ENCODE measurements around the gene HOXC11. TPM values are rescaled to one million over a fixed set of nuclear protein-coding genes. Genes with fewer than 3 reads are reported as not detected.

The HOXC11 gene
- total RNA-seq, 1 donor from 2014 or later, result 1.7 TPM

DNA sequence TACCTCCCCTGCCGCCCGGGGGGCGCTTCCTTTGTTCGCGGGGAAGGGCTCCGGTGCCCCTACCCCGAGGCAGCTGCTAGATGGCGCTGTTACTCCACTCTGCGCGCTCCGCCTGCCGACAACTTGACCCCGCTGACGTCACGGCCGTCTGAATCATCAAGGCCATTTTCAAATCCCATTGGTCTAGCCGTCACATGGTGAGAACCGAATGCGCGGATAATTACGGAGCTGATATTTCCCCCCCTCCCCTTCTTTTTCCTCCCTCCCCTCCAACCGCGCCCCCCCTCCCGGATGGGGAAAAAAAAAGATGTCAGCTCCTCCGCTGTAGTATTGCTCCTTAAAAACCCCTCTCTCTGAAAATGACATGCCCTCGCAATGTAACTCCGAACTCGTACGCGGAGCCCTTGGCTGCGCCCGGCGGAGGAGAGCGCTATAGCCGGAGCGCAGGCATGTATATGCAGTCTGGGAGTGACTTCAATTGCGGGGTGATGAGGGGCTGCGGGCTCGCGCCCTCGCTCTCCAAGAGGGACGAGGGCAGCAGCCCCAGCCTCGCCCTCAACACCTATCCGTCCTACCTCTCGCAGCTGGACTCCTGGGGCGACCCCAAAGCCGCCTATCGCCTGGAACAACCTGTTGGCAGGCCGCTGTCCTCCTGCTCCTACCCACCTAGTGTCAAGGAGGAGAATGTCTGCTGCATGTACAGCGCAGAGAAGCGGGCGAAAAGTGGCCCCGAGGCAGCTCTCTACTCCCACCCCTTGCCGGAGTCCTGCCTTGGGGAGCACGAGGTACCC is 12.2 kb downstream of the HOXC11 start, which contains the start of gene HOXC10:
TSS of gene HOXC10 (plus strand) at position 246 of the 791 bp plus-strand sequence. CDS start at position 360, 114 bp downstream.
- peak; percentile 95 for DNase-seq (ENCODE audit: low read depth)

DNA sequence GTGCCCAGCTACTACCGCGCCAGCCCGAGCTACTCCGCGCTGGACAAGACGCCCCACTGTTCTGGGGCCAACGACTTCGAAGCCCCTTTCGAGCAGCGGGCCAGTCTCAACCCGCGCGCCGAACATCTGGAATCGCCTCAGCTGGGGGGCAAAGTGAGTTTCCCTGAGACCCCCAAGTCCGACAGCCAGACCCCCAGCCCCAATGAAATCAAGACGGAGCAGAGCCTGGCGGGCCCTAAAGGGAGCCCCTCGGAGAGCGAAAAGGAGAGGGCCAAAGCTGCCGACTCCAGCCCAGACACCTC is 12.7 kb downstream of the HOXC11 start:
- DNase-seq (ENCODE audit: low read depth), result no peak

DNA sequence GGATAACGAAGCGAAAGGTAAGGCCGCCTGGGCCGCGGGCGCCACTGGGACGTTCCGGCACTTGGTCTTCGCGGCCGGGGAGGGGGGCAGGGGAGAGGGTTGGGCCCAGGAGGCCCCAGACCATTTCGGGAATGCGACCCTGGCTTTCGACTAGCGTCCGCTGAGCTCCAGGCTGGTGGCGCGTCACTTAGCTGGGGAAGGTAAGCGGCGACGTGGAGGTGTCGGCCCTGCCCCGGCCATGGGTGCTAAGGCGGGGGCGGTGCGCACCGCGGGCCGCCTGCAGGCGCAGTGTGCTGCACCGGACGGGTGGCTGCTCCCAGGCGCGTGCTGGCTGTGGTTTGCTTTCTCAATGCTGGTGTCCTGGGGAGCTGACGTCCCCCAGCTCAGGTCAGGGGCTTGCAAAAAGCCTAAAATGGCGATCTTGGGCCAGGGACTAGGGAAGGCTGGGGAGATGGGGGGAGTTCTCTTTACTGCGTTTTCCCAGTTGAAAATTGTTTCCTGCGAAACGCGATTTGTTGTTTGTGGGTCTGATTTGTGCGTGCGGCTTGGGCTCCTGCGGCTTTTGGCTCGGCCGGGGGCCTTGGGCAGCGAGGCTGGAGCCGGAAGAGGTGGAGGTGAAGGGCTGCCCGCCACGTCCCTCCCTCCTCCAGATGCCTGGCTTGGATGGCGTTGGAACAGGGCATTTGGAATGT is 13.2 kb downstream of the HOXC11 start:
- no peak for DNase-seq (ENCODE audit: low read depth)

GRCh38 chr12:53986686-53987483 is 14.0 kb downstream of the HOXC11 start:
- DNase-seq (ENCODE audit: low read depth), result no peak

- DNase-seq (ENCODE audit: low read depth), result no peak
Measured at GRCh38 chr12:53987787-53988230, 14.9 kb downstream of the HOXC11 start.

GRCh38 chr12:53988541-53989226 is 15.8 kb downstream of the HOXC11 start:
- no peak for DNase-seq (ENCODE audit: low read depth)

DNA sequence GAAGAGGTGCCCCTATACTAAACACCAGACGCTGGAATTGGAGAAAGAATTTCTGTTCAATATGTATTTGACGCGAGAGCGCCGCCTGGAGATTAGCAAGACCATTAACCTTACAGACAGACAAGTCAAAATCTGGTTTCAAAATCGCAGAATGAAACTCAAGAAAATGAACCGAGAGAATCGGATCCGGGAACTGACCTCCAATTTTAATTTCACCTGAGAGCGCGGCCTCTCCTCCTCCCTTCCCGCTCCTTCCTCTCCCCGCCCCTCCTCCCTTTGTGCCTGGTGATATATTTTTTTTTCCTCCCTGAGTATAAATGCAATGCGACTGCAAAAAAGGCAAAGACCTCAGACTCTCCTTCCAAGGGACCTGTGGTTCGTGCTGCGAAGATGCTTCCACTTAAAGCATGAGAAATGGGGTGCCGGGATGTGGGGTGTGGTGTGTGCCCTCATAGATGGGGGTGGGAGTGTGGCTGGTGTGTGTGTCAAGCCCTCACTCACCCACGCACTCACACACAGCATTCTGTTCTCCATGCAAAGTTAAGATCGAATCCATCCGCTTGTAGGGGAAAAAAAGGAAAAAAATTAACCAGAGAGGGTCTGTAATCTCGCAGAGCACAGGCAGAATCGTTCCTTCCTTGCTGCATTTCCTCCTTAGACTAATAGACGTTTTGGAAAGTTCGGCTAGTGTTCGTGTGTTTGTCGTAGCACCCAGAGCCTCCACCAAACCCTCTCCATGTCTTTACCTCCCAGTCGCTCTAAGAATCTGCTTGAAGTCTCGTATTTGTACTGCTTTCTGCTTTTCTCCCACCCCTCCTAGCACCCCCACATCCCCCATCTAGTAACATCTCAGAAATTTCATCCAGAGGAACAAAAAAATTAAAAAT is 16.5 kb downstream of the HOXC11 start:
- peak; percentile 75 for DNase-seq (ENCODE audit: low read depth)

DNA sequence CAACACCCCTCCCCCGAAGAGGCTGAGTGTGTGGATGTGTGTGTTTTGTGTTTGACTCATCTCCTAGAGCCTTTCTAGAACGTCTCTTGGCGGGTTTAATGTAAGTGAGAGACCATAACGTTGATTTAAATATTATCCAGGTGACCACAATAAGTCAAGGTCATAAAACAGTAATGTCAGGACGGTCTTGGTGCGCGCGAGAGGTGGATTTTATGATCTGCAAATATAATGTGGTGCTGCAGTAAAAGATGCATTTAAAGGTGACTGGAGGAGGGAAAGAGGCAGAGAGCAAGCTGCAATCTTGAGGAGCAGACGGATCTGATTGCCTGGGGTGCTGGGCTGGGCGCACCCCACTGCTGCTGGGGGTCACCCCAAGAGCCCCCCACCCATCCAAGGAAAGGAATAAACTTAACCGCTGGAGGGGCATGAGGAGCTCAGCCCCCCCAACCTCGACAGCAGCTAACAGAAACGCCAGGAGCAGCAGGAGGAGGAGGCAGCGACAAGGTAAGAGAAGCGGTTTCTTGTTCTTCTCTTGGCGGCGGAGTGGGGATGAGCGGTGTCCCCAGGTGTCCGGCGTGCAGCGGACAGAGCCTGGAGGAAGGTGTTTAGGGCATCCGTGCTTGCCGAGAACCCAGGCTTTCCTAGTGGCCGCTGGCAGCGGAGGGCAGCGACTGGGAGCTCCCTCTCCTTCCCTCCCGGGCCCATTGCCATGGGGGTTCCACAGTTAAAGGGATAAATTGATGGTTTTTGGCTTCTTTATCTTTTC is 17.6 kb downstream of the HOXC11 start:
- DNase-seq (ENCODE audit: low read depth), result peak; percentile 60

GRCh38 chr12:53991077-53991460 is 18.1 kb downstream of the HOXC11 start:
- peak; percentile 72 for DNase-seq (ENCODE audit: low read depth)

GRCh38 chr12:53992377-53992889 is 19.5 kb downstream of the HOXC11 start:
- no peak for DNase-seq (ENCODE audit: low read depth)

DNA sequence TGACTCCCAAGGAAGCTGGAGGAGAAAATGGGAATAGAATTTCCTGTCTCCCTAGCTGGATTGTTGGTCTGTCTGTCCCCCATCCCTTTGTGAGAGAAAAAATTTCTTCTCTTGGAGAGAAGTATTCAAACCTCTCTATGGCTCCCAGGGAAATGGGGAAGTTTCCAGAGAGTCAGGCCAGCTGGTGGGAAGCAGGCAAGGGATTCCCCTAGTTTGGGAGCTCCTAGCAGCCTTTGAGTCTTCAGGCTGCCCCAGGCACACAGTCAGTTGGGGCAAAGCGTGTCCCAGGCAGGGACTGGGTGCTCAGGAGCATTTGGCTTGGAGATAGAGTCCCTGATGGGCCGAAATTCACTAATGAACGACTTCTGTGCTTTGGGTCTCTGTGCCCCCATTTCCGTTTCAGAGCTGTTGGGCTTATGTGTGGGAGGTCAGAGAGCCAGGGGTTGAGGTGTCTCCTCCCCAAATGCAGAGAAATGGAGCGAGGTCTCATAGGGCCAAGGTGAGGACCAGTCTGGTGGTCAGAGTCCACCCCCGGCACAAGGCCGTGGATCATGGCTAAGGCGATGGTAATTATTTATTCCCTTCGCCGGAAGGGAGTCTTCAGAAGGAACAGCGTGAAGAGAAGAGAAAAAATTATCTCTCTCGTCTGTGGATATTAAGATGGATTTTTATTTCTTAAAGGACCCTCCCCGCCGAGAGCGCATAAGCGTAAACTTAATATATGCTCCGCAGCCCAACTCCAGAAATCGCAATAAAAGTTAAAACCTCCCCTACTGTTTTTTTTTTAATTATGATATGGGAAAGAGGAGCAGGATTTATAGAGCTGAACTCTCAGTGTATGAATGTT is 20.5 kb downstream of the HOXC11 start:
- DNase-seq (ENCODE audit: low read depth), result no peak

GRCh38 chr12:53994009-53994263 is 21.0 kb downstream of the HOXC11 start:
- DNase-seq (ENCODE audit: low read depth), result no peak

DNA sequence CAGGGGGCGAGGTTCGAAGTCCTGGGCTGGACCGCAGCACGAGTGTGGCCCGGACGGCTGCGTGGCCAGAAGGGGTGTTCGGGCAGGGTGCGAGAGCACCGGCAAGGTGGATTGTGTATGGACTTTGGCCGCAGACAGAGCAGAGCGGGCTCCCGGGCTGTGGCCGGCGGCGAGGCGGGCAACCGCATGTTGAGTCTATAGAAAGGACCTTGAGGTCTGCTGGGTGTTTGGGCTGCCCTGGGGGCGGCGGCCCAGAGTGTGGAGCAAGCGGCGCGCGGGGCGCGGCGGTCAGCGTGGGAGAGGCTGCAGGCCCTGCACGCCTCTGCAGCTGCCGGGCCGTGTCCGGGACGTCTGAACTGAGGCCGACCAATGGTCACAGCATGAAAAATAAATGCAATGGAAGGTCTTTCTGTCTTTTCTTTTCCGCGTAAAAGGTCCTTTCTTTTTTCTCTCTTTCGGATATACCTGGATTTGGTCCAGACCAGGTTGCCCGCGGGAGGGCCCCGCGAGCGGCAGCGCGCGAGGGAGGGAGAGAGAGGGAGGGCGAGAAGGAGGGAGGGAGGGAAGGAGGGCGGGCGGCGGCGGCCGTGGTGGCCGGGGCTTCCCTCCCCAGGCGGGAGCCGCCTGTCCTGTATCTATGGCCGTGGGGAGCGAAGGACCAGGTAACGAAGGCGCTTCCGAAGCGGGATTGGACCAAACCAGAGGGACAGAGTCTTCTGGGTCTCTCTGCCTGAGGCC is 21.5 kb downstream of the HOXC11 start:
- DNase-seq (ENCODE audit: low read depth), result no peak

- DNase-seq (ENCODE audit: low read depth), result no peak
Measured at GRCh38 chr12:53995002-53995377, 22.1 kb downstream of the HOXC11 start.

DNA sequence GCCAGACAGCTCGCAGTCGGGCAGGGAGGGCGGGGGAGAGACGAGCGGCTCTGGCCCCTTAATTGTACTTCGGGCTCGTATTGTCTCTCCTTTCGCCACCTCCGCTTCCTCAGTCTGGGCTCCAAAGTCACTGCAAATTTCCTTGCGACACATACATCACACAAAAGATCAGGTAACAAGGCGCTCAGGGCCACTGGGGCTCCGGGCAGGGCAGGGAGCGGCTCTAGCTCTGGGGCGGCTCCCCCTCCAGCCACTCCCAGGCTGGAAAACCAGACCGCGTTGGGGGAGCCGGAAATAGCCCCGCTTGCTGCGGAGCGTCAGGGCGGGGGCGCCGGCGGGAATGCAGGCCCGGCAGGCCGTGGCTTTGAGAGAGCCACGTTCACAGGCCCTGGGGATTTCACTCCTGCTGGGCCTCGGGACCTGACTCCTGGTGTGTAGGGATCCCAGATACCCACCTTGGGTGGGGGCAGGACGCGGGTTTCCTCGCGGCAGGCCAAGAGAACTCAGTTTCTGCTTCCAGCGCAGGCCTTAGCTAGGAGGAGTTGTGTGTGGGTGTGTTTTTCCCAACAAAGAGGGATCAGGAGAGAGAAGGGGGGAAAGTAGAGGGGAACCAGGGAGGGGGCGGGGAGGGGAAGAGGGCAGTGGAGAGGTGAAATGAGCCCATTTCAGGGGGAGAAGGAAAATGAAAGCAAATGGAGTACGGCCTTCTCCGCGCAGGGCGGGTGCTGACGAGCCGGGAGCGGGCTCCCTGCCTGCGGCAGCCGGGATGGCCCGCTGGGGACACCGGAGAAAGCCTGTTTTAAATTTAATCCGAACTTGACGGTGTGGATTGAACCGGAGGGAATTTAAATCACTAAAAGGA is 22.7 kb downstream of the HOXC11 start:
- no peak for DNase-seq (ENCODE audit: low read depth)

DNA sequence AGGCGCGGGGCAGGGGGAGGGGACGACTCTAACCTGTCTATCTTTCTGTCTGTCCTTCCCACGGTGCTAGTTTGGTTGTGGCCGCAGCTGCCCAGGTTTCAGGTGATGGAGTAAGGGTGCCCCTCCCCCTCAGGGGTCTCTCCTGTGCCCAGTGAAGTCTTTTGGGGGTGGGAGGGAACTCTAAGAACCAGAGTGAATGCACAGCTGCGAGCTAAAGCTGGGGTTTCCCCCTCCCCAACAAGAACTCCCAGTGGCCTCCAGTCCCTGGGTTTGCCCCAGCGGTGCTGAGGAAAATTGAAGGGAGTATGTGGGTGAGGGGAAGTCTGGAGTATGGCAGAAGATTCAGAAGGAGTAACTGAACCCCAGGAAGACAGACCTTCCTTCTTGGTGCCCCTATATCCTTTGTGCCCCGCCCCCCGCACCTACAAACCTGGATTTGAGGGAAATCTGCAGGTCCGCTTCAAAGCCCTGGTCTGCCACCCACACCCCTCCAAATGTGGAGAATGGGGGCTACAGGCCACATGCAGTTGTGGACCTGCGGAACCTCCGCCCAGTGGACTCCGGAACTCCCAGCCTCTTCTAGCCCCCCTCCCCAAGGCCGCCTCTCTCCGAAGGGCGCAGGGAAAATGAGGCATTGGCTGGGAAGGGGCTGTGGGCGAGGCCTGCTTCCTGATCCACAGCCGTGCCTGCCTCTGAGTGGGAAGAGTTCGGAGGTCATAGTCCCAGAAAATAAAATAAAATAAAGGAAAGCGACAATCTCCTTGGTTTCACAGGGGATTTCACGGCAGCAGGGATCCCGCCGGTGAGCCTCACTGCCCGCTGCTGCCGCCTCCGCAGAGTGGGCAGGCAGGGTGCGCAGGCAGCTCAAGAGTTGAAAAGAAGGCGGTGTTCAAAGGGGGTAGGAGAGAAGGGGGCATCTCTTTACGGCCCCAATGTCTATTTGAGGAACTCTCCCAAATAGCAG is 23.6 kb downstream of the HOXC11 start:
- no peak for DNase-seq (ENCODE audit: low read depth)

Data from renal cortical epithelial cell (primary cell).